Measurements from ENCODE around the gene GPATCH2. TPM values are rescaled to one million over a fixed set of nuclear protein-coding genes. Genes with fewer than 3 reads are reported as not detected.
"Not testable (repeated sequence)": the region's sequence is repeated elsewhere in the genome, so short reads cannot be mapped to it uniquely, and the experiment has no call there.

GPATCH2 gene
- total RNA-seq, 1 donor from 2014 or later = 18.4 TPM

GRCh38 chr1:217402301-217402700 lies 228.6 kb downstream of the GPATCH2 start:
- intact Hi-C loops (cut with DNase I) = no loop called here

GRCh38 chr1:217393896-217394295 lies 237.0 kb downstream of the GPATCH2 start:
- DNase-seq (ENCODE audit: low spot score) = no peak
- ATAC-seq = no peak

More at GRCh38 chr1:217402301-217402700, 228.6 kb downstream of the GPATCH2 start:
- DNase-seq (ENCODE audit: low spot score) (no peak), ATAC-seq (no peak)

GRCh38 chr1:217392441-217392840 lies 238.4 kb downstream of the GPATCH2 start:
- DNase-seq (ENCODE audit: low spot score) (no peak), ATAC-seq (no peak)
- intact Hi-C loops (cut with DNase I) = no loop called here

More at GRCh38 chr1:217393896-217394295, 237.0 kb downstream of the GPATCH2 start:
- intact Hi-C loops (cut with DNase I) = no loop called here

- intact Hi-C loops (cut with DNase I) = no loop called here
- DNase-seq (ENCODE audit: low spot score) (no peak), ATAC-seq (no peak)
Observed at GRCh38 chr1:217389895-217390294, 241.0 kb downstream of the GPATCH2 start.

- ATAC-seq = no peak
- intact Hi-C loops (cut with DNase I) = no loop called here
- no peak for DNase-seq (ENCODE audit: low spot score)
Observed at GRCh38 chr1:217388522-217389065, 242.3 kb downstream of the GPATCH2 start.

GRCh38 chr1:217381773-217382172 lies 249.1 kb downstream of the GPATCH2 start:
- ATAC-seq; intact Hi-C loops (cut with DNase I); DNase-seq (ENCODE audit: low spot score): not testable (repeated sequence)

GRCh38 chr1:217379804-217380203 lies 251.1 kb downstream of the GPATCH2 start:
- DNase-seq (ENCODE audit: low spot score); ATAC-seq; intact Hi-C loops (cut with DNase I): not testable (repeated sequence)

GRCh38 chr1:217379336-217379735 lies 251.6 kb downstream of the GPATCH2 start:
- no peak for DNase-seq (ENCODE audit: low spot score)
- intact Hi-C loops (cut with DNase I) = no loop called here
- no peak for ATAC-seq

Other genes starting within 250 kb of the GPATCH2 start
- gene SPATA17, start 254 bp upstream of the GPATCH2 start, total RNA-seq = 0.40 TPM

Measured in sciatic nerve (tissue), 2 donors.